Amygdala (tissue), 56 donors: ENCODE measurements around the gene BTBD9.

Source experiments
- DNase-seq, 56 donors: peaks; one replicate each; lab custom pipeline; 2025; lab: John Stamatoyannopoulos, UW

The BTBD9 gene

GRCh38 chr6:38514399-38514798 lies 125.3 kb downstream of the BTBD9 start:
- DNase-seq: no peak

- DNase-seq: no peak
These were observed 127.5 kb downstream of the BTBD9 start for GRCh38 chr6:38512211-38512610.

GRCh38 chr6:38510205-38510604 lies 129.5 kb downstream of the BTBD9 start:
- no peak for DNase-seq

GRCh38 chr6:38509713-38510112 lies 130.0 kb downstream of the BTBD9 start:
- no peak for DNase-seq

GRCh38 chr6:38508894-38509293 lies 130.8 kb downstream of the BTBD9 start:
- no peak for DNase-seq

GRCh38 chr6:38508286-38508685 lies 131.4 kb downstream of the BTBD9 start:
- no peak for DNase-seq

- no peak for DNase-seq
These were observed 132.6 kb downstream of the BTBD9 start for GRCh38 chr6:38507173-38507572.

GRCh38 chr6:38505826-38506225 lies 133.9 kb downstream of the BTBD9 start:
- DNase-seq: no peak

GRCh38 chr6:38504996-38505395 lies 134.7 kb downstream of the BTBD9 start:
- no peak for DNase-seq

- DNase-seq: no peak
These were observed 135.6 kb downstream of the BTBD9 start for GRCh38 chr6:38503960-38504682.

GRCh38 chr6:38503032-38503773 lies 136.5 kb downstream of the BTBD9 start:
- DNase-seq: no peak

GRCh38 chr6:38502423-38502822 lies 137.3 kb downstream of the BTBD9 start:
- DNase-seq: no peak

- peak in 1 of 56 donors; percentile 32 for DNase-seq
These were observed 137.8 kb downstream of the BTBD9 start for GRCh38 chr6:38501931-38502330.

GRCh38 chr6:38499529-38500096 lies 140.1 kb downstream of the BTBD9 start:
- no peak for DNase-seq

- DNase-seq: peak in 21 of 56 donors; percentile 2 to 49 (median 27)
These were observed 140.8 kb downstream of the BTBD9 start for GRCh38 chr6:38498805-38499445.

- DNase-seq: no peak
These were observed 141.6 kb downstream of the BTBD9 start for GRCh38 chr6:38498085-38498484.

- no peak for DNase-seq
These were observed 142.2 kb downstream of the BTBD9 start for GRCh38 chr6:38497546-38497945.

- DNase-seq: peak in 10 of 56 donors; percentile 4 to 23 (median 14)
These were observed 143.7 kb downstream of the BTBD9 start for GRCh38 chr6:38495922-38496635.

- no peak for DNase-seq
These were observed 144.2 kb downstream of the BTBD9 start for GRCh38 chr6:38495518-38495917.

- DNase-seq: peak in 53 of 56 donors; percentile 9 to 97 (median 62)
These were observed 145.7 kb downstream of the BTBD9 start for GRCh38 chr6:38493931-38494547.
